Measurements from ENCODE around the gene PHKB. TPM values are rescaled to one million over a fixed set of nuclear protein-coding genes. Genes with fewer than 3 reads are reported as not detected.

Gene PHKB
- polyA plus RNA-seq, 1 donor (not counting 4 experiments of a cell fraction or from before 2014, with no cell fraction given), result 71.7 TPM

DNA sequence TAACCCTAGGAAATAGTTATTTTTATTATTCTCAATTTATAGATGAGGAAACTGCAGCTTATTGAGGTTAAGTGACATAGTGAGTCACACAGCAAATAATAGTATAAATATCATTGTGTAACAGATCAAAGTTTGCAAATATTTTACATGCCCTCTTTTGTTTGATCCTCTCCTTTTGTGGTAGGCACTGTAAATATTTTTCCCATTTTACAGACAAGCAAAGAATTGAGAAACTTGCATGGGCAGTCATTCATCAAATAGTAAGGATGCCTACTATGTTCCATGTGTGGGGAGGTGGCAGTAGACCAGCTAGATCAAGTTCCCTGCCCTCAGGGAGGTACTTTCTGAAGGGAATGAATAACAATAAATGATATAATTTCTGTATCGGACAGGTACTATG lies 173.0 kb downstream of the PHKB start:
- DNase-seq (ENCODE audit: low read depth, low spot score) (no peak), FAIRE-seq (no peak)
- Histone ChIP-seq H3K4me3 (ENCODE audit: control insufficient read depth in 2 of 3, extremely low read depth in 1 of 3, insufficient read depth in 2 of 3, low read depth in 1 of 3, low read length in 3 of 3) (no peak overlapping the region), H3K27me3 (ENCODE audit: control insufficient read depth, extremely low read depth, insufficient read depth, low read length) (no peaks in the 10 kb centered on the region), H3K4me2 (ENCODE audit: control insufficient read depth, extremely low read depth, insufficient read depth, low read depth, low read length) (no peak overlapping the region), H3K9ac (ENCODE audit: control insufficient read depth, extremely low read depth, insufficient read depth, low read length) (no peak overlapping the region), H3K27ac (ENCODE audit: control insufficient read depth, insufficient read depth, low read length) (no peak overlapping the region), H2AFZ (ENCODE audit: control insufficient read depth, low read length) (no peak overlapping the region), H3K9me1 (ENCODE audit: control insufficient read depth, extremely low read depth, insufficient read depth, low read length) (no peaks in the 10 kb centered on the region), H3K9me3 (ENCODE audit: control insufficient read depth, low read depth, low read length) (no peaks in the 10 kb centered on the region), H3K79me2 (ENCODE audit: control insufficient read depth, insufficient read depth, low read length) (no peaks in the 10 kb centered on the region), H3K36me3 (ENCODE audit: control insufficient read depth in 2 of 2, extremely low read depth in 1 of 2, insufficient read depth in 2 of 2, low read length in 2 of 2) (no peaks in the 10 kb centered on the region), H3K4me1 (ENCODE audit: control insufficient read depth, extremely low read depth, insufficient read depth, low read length) (no peaks in the 10 kb centered on the region), H4K20me1 (ENCODE audit: control insufficient read depth, extremely low read depth, insufficient read depth, low read length) (no peaks in the 10 kb centered on the region)
- dilution Hi-C loops (cut with MboI; ENCODE audit: extremely low pct_ligation_motif_present, low sequenced_read_pairs), result no loop called here
- no peak for TF ChIP-seq EZH2 (IDR thresholded peaks at IDR 0.05; ENCODE audit: low read length)
- TF ChIP-seq, protein P1, sequence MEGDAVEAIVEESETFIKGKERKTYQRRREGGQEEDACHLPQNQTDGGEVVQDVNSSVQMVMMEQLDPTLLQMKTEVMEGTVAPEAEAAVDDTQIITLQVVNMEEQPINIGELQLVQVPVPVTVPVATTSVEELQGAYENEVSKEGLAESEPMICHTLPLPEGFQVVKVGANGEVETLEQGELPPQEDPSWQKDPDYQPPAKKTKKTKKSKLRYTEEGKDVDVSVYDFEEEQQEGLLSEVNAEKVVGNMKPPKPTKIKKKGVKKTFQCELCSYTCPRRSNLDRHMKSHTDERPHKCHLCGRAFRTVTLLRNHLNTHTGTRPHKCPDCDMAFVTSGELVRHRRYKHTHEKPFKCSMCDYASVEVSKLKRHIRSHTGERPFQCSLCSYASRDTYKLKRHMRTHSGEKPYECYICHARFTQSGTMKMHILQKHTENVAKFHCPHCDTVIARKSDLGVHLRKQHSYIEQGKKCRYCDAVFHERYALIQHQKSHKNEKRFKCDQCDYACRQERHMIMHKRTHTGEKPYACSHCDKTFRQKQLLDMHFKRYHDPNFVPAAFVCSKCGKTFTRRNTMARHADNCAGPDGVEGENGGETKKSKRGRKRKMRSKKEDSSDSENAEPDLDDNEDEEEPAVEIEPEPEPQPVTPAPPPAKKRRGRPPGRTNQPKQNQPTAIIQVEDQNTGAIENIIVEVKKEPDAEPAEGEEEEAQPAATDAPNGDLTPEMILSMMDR (optimal IDR thresholded peaks at IDR 0.05 in 1 of 3, IDR thresholded peaks at IDR 0.05 in 1 of 3, conservative IDR thresholded peaks at IDR 0.05 in 1 of 3; ENCODE audit: extremely low read depth in 1 of 3, insufficient read depth in 2 of 3, low read length in 3 of 3), result no peak

DNA sequence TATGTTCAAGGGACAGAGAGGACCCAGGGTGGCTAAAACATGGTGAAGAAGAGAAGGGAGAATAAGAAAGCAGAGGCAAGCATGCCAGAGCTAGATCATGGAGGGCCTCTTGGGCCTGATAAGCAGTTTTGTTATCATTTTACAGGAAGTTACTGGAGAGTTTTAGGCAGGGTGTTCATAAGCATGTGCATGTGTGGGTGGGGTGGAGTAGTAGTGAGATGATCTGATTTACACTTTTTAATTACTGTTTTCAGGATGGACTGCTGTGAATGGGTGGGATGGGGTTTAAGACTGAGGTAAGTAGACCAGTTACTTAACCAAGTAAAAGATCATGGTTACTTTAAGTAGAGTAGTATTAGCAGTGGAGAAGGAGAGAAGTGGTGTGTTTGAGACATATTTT lies 173.6 kb downstream of the PHKB start:
- Histone ChIP-seq H3K4me2 (ENCODE audit: control insufficient read depth, extremely low read depth, insufficient read depth, low read depth, low read length) (no peak overlapping the region), H3K36me3 (ENCODE audit: control insufficient read depth in 2 of 2, extremely low read depth in 1 of 2, insufficient read depth in 2 of 2, low read length in 2 of 2) (no peaks in the 10 kb centered on the region), H2AFZ (ENCODE audit: control insufficient read depth, low read length) (no peak overlapping the region), H3K9me1 (ENCODE audit: control insufficient read depth, extremely low read depth, insufficient read depth, low read length) (no peaks in the 10 kb centered on the region), H3K9me3 (ENCODE audit: control insufficient read depth, low read depth, low read length) (no peaks in the 10 kb centered on the region), H3K27ac (ENCODE audit: control insufficient read depth, insufficient read depth, low read length) (no peak overlapping the region), H3K9ac (ENCODE audit: control insufficient read depth, extremely low read depth, insufficient read depth, low read length) (no peak overlapping the region), H3K4me3 (ENCODE audit: control insufficient read depth in 2 of 3, extremely low read depth in 1 of 3, insufficient read depth in 2 of 3, low read depth in 1 of 3, low read length in 3 of 3) (no peak overlapping the region), H3K27me3 (ENCODE audit: control insufficient read depth, extremely low read depth, insufficient read depth, low read length) (no peaks in the 10 kb centered on the region), H4K20me1 (ENCODE audit: control insufficient read depth, extremely low read depth, insufficient read depth, low read length) (no peaks in the 10 kb centered on the region), H3K4me1 (ENCODE audit: control insufficient read depth, extremely low read depth, insufficient read depth, low read length) (no peaks in the 10 kb centered on the region), H3K79me2 (ENCODE audit: control insufficient read depth, insufficient read depth, low read length) (no peaks in the 10 kb centered on the region)
- dilution Hi-C loops (cut with MboI; ENCODE audit: extremely low pct_ligation_motif_present, low sequenced_read_pairs), result no loop called here
- TF ChIP-seq EZH2 (IDR thresholded peaks at IDR 0.05; ENCODE audit: low read length), result no peak
- TF ChIP-seq, protein P1 (optimal IDR thresholded peaks at IDR 0.05 in 1 of 3, IDR thresholded peaks at IDR 0.05 in 1 of 3, conservative IDR thresholded peaks at IDR 0.05 in 1 of 3; ENCODE audit: extremely low read depth in 1 of 3, insufficient read depth in 2 of 3, low read length in 3 of 3), result no peak
- DNase-seq (ENCODE audit: low read depth, low spot score) (no peak), FAIRE-seq (no peak)
